AG04449 (cell line): Measurements from ENCODE around the gene RPN2.

Experiments used
- CTCF ChIA-PET: fragments of 350-600 bp; formaldehyde crosslinking; extraction: SDS; loops from one replicate; lab custom pipeline; 2021; ENCODE audit warnings: antibody characterized with exemption; lab: Yijun Ruan, JAX
- POLR2A ChIA-PET: fragments of 400-600, 350-600 bp; formaldehyde crosslinking; extraction: SDS; loops from one replicate; lab custom pipeline; 2020; ENCODE audit warnings: antibody characterized with exemption, inconsistent platforms; lab: Yijun Ruan, JAX
- DNase-seq: peaks from one replicate; pipeline ENCODE4 v3.0.0-alpha.2; 2010; ENCODE audit warnings: low read depth, low spot score
- H3K4me3 ChIP-seq: 2 replicates; pipeline ENCODE4 v1.5.1; 2011; ENCODE audit warnings: low read depth, mild to moderate bottlenecking, control low read depth, low read length
- TF ChIP-seq, protein P1 (sequence below): IDR thresholded peaks from one replicate; pipeline ENCODE4 v1.5.1; 2011; ENCODE audit warnings: mild to moderate bottlenecking, moderate library complexity, low read length, control low read depth, inconsistent platforms; ENCODE audit not compliant: insufficient read depth; ENCODE audit errors: missing control alignments

Gene RPN2

DNA sequence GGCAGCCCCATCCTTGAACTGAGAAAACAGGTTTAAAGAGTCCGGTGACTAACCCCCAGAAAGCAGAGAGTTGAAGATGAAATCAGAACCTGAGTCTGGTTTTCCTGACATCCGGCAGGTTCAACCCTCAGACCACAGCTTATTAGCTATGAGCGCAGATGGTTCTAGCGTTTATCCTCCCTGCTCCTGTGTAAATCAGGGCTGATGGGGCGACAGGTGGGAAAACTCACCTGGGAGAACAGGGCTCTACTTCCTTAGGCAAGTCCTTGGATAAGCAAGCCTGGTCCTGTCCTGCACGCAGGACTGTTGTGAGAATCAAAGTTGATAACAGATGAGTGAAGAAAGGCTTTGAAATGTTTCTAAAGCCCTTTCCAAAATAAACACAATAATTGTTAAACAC is 51.1 kb downstream of the RPN2 start:
- CTCF ChIA-PET: interaction anchor here (1.2 to 1.4 kb wide), 2 partner anchors 29 to 303 kb away, joined by 3 read pairs; no protein-coding TSS in a partner anchor
- POLR2A ChIA-PET: no interaction called here
- no peak for DNase-seq
- TF ChIP-seq, protein P1, sequence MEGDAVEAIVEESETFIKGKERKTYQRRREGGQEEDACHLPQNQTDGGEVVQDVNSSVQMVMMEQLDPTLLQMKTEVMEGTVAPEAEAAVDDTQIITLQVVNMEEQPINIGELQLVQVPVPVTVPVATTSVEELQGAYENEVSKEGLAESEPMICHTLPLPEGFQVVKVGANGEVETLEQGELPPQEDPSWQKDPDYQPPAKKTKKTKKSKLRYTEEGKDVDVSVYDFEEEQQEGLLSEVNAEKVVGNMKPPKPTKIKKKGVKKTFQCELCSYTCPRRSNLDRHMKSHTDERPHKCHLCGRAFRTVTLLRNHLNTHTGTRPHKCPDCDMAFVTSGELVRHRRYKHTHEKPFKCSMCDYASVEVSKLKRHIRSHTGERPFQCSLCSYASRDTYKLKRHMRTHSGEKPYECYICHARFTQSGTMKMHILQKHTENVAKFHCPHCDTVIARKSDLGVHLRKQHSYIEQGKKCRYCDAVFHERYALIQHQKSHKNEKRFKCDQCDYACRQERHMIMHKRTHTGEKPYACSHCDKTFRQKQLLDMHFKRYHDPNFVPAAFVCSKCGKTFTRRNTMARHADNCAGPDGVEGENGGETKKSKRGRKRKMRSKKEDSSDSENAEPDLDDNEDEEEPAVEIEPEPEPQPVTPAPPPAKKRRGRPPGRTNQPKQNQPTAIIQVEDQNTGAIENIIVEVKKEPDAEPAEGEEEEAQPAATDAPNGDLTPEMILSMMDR: no peak
- no peak overlapping the region for H3K4me3 ChIP-seq

GRCh38 chr20:37231947-37232630 is 53.0 kb downstream of the RPN2 start:
- ChIA-PET CTCF (interaction anchor here (1.1 kb wide), 1 partner anchor 30 kb away, joined by 3 read pairs; no protein-coding TSS in a partner anchor), POLR2A (no interaction called here)
- no peak for DNase-seq
- no peak overlapping the region for H3K4me3 ChIP-seq
- TF ChIP-seq, protein P1: no peak

GRCh38 chr20:37233548-37234253 is 54.6 kb downstream of the RPN2 start:
- TF ChIP-seq, protein P1: no peak
- H3K4me3 ChIP-seq: no peak overlapping the region
- POLR2A ChIA-PET: no interaction called here
- CTCF ChIA-PET: interaction anchor here (1.1 kb wide), 1 partner anchor 31 kb away, joined by 3 read pairs; no protein-coding TSS in a partner anchor
- no peak for DNase-seq

GRCh38 chr20:37234254-37234581 is 55.1 kb downstream of the RPN2 start:
- H3K4me3 ChIP-seq: no peak overlapping the region
- ChIA-PET POLR2A (no interaction called here), CTCF (no interaction called here)
- no peak for DNase-seq
- TF ChIP-seq, protein P1: no peak

GRCh38 chr20:37235065-37235464 is 55.9 kb downstream of the RPN2 start:
- ChIA-PET CTCF (no interaction called here), POLR2A (no interaction called here)
- TF ChIP-seq, protein P1: no peak
- no peak for DNase-seq
- H3K4me3 ChIP-seq: no peak overlapping the region

GRCh38 chr20:37236462-37236861 is 57.3 kb downstream of the RPN2 start:
- ChIA-PET CTCF (interaction anchor here (0.9 to 2.2 kb wide), 4 partner anchors 15 to 299 kb away, joined by 3 to 9 read pairs (median 5); no protein-coding TSS in a partner anchor), POLR2A (interaction anchor here (0.6 kb wide), 1 partner anchor 515 kb away, joined by 3 read pairs; no protein-coding TSS in a partner anchor)
- TF ChIP-seq, protein P1: no peak
- DNase-seq: no peak
- no peak overlapping the region for H3K4me3 ChIP-seq
